Measurements from ENCODE around the gene GPC3.
"Not testable (repeated sequence)": the region's sequence is repeated elsewhere in the genome, so short reads cannot be mapped to it uniquely, and the experiment has no call there.

Gene GPC3

DNA sequence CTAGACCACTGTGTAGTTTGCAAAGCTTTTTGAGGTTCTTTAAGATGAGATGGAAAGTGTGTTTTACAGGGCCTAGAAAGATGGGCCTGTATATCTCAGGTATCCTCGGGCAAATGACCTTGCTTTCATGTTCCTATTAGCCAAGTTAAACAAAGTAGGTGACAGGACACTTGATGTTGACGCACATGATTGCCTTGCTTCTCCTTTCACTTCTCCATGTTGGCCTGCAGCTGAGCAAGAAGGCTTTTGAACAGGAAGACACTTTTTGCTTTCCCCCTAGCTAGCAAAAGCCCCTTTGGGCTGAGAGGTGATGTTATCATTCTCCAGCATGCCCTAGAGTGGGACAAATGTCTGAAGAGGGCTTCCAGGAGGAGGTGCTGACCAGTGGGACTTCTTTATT lies 202.1 kb downstream of the GPC3 start:
- DNase-seq (ENCODE audit: low read depth in 2 of 2, low spot score in 1 of 2): no peak

DNA sequence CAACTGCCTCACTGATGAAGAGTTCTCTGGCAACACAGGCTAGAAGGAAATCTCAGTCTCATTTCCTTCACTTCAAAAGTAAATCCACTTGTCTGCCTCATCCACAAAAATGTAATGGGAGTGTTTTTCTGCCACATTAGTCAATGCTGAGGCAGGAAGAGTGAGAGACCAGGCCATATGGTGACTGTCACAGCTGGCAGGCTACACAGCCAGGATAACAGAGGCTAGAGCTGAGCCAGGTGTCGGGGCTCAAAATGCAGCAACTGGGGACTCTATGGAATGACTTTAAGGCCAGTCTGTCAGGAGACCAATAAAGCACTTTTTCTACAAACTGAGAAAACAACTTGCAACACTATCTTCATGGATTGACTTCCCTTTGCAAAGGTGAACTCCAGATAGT lies 204.2 kb downstream of the GPC3 start:
- DNase-seq (ENCODE audit: low read depth in 2 of 2, low spot score in 1 of 2): no peak

DNA sequence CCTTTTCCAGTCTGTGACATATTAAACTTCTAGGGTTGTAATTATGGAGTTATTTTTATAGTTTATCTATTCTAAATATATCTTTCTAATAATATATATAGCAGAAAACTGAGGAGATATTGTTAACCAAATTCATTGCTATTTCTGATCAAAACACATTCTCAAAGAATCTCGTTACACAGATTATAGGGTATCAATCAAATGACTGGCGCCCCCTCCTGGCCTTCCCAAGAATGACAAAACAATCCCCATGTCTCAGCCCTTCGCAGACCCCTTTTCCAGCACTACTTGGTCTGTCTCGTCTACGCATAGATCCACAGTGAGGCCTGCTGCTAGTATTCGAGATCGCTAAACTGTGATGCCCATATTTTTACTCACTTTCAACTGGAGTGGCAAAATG lies 209.3 kb downstream of the GPC3 start:
- peak; percentile 2 to 10 for DNase-seq (ENCODE audit: low read depth in 2 of 2, low spot score in 1 of 2)

DNA sequence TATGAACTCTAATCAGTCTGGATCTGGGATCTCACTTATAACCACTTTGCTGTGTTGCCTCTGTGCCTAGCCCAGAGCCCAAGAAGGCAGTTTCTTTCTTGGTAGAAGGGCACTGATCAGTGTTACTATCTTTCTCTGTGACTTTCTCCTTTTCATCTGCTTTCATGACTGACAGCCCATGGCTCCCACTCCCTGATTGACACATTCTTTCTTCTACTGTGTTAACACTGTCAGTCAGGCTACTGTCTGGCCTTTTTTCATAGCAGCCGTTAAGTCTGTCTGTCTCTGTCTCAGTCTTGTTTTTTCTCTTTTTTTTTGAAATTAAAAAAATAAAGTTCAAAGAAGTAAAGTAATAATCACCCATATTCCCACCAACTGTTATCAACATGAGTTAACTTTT lies 210.6 kb downstream of the GPC3 start:
- DNase-seq (ENCODE audit: low read depth in 2 of 2, low spot score in 1 of 2): no peak

DNA sequence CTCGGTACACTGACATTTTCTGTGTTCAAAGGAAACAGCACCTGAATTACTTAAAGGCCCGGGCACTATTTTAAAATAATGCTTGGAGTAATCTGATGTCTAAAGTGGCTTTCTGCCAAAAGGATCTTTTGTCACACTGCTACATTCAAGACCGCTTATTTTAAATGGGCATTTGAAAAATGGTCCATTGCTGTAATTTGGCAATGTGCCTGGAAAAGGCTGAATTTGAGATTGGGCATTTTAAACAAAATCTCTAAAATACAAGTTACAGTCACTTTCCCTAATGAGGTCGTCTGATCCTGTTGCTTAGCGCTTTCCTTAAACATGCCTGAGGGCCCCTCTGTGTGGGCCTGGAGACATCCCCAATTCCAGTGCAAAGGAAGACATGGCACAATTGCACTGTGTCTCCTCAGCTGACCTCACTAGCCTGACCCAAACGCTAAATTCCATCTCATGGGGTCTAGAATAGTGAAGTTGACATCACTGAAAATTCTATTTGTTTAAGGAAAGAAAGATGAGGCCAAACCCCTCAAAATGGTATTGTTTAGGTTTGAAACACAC lies 214.2 kb downstream of the GPC3 start:
- DNase-seq (ENCODE audit: low read depth in 2 of 2, low spot score in 1 of 2): no peak

DNA sequence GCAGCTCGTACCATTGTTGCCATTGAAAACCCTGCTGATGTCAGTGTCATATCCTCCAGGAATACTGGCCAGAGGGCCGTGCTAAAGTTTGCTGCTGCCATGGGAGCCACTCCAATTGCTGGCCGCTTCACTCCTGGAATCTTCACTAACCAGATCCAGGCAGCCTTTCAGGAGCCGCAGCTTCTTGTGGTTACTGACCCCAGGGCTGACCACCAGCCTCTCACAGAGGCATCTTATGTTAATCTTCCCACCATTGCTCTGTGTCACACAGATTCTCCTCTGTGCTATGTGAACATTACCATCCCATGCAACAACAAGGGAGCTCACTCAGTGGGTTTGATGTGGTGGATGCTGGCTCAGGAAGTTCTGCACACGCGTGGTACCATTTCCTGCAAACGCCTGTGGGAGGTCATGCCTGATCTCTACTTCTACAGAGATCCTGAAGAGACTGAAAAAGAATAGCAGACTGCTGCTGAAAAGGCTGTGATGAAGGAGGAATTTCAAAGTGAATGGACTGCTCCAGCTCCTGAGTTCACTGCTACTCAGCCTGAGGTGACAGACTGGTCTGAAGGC lies 222.3 kb downstream of the GPC3 start:
- DNase-seq (ENCODE audit: low read depth in 2 of 2, low spot score in 1 of 2): not testable (repeated sequence)

DNA sequence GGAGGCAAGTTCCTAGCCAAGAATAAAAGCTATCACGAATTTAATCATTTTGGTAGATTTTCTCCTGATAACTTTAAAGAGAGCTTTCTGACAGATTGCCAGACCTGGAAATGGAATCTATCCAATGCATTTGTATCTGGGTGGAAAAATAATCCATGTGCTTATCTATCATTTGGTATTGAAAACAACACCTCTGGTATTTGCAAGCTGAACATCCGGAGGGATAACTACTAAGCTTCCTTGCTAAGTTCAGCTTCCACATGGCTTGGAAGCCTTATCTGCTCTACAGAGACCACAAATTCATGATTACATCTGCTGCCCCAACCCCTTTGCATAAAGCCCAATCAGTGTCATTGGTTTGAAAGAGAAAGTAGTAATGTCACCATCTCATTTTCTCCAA lies 230.7 kb downstream of the GPC3 start:
- DNase-seq (ENCODE audit: low read depth in 2 of 2, low spot score in 1 of 2): no peak

DNA sequence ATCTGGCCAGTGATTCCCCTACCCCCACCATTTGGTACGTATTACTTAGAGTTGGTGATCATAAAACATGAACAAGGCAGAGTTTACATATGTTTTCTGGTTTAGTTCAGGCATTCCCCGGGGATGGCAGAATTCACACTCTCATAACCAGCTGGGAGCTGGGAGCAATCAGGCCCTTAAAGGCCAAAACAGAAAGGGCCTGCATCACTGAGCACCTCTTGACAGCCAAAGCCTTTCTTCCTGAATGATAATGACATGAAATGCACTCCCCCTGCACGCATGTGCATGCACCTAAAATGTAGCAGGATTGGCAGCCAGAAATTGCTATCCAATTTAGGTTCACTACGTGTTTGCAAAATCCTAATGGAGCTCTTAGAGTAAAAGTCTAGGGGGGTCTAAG lies 235.4 kb downstream of the GPC3 start:
- no peak for DNase-seq (ENCODE audit: low read depth in 2 of 2, low spot score in 1 of 2)

DNA sequence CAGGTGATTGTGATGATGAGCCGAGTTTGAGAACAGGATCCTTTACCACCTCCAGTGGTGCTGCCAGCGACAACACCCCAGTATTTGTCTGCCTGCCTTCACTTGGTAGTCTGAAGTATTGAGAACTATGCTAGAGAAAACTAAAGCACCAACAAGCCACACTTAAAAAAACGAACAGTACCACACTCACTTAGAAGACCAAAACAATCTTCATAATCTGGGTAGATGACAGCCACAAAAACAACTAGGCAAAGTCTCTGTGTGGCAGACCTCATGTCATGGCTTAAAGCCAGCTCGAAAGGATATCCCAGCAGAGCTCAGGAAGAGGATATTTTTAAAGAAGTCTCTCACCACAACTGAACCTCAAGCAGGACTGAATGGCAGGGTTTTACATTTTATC lies 236.0 kb downstream of the GPC3 start:
- no peak for DNase-seq (ENCODE audit: low read depth in 2 of 2, low spot score in 1 of 2)

DNA sequence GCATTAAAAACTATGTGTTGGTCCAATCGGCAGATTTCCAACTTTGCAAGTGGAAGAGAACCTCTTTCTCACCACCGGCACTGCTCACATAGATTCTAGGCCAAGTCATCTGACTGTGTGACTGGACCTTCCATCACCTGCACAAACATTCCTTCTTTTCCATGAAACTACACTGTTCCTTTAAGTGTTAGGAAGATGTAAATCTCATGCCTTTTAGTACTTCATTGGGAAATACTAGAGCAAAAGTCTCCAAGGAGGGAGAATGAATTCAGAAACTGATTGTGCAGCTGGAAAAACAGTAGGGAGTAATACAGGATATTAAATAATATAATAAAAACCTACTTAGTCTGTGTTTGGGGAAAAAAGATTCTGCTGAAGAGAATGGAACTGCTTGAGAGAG lies 238.2 kb downstream of the GPC3 start:
- DNase-seq (ENCODE audit: low read depth in 2 of 2, low spot score in 1 of 2): no peak

DNA sequence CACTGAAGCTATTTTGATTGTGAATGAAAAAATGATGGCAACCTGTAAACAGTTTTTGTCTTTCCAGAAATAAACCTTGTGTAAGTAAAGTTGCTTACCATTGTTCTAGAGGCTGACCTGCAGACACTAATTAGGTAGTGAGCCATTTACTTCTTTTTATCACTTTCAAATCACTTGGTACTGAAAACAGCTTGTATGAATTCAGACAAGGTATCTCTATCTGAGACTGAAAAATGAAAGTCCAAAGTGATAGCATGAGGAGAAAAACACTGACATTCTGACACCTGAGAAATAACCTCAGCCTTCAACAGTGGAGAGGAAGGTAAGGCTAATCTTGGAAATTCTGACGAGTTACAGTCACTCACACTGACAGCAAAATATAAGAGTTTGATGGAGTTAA lies 238.8 kb downstream of the GPC3 start:
- no peak for DNase-seq (ENCODE audit: low read depth in 2 of 2, low spot score in 1 of 2)

DNA sequence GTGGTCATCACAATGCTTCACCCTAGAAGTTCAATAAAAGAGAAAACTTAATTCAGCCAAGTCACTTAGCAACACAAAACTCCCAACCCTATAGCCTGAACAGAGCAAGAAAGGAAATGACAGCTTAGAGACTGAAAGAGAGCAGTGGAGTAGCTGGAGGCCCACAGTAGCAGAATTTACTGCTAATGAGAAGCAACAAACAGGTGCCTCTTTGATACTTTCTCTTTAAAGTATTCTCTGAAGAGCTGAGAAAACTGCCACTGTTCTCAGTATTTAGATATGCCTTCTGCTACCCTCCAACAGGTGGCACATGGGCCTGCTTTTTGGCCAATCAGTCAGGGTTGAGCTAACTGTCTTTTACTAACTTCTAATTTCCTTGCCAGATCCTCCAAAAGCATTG lies 240.0 kb downstream of the GPC3 start:
- no peak for DNase-seq (ENCODE audit: low read depth in 2 of 2, low spot score in 1 of 2)

DNA sequence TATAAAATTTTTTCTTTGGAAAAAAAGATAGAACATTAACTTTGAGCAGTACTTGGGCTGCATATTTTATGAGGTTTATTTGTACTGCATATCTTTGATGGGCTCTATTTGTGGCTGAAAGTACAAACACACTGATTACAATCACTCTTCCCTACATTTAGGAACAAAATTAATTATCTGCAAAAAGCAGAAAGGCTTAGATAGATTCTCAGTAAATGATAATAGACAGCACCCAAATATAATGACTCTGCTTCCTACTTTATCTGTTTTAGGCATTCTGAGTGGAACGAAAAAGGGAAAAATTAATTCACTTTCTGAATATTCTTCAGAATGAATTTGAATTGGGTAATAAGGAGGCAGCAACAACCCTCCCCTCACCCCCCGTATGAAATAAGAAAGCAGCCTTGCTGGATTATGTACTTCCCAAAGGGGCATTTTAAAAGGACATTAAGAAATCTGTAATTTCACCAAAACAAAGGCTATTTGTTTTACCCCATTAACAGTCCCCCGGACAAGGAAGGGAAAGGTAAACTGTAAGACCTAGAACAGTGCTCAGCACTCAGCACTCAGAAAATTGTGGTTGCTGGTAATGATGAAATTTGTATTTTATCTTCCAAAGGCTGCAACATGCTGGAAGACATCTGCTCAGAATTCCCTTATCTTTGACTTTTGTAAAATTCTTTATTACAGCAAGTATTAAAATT lies 242.6 kb downstream of the GPC3 start:
- no peak for DNase-seq (ENCODE audit: low read depth in 2 of 2, low spot score in 1 of 2)

DNA sequence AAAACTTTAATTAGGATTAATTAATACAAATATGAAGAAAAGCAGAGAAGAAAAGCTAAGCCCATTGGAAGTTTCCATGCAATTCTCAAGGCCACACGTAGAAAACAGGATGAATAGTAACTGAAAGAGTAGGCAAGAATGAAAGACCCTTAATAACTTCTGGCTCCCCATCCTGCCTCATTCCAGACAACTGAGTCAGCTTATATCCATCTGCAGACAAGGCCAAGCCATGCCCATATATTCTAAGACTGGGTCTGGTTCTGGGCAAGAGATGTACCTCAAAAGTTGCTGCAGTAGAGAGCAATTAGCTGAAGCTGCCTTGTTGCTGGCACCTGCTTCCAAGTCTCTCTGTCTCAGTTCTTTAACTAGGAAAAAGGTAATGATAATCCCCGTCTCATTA lies 244.1 kb downstream of the GPC3 start:
- DNase-seq (ENCODE audit: low read depth in 2 of 2, low spot score in 1 of 2): no peak

DNA sequence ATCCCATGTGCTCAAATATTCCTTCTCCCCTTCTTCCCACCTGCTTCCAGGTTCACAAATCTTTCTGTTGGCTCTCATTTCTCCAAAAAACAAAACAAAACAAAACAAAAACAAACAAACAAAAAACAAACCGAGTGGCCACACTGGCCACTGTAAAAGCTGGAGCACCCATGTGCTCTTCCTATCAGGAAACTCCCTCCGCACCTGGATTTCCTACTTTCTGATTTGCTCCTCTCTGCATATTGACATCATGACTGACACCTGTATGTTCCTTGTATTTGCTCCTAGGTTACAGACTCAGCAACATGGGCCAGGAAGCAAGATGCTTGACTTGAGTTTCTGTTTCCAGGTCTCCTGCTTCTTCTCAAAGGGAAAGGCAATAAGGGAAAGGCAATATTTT lies 258.8 kb downstream of the GPC3 start:
- no peak for DNase-seq (ENCODE audit: low read depth in 2 of 2, low spot score in 1 of 2)

DNA sequence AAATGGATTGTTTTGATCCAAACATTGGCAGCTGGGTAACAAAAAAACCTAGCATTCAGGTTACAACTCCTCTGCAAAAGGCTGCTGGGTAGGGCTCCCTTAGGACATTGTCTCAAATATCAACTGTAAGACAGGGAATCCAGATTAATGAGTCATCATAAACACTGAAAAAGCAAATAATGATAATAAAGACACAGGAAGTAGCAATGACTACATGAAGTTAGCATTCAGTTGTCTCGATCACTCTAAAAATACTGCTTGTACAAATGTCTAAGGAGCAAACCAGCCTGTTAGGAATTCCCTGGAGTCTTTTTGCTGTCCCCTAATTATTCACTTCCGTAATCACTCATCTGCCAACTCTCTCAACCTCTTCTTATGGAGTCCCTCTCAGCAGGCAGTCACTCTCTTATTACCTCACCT lies 259.2 kb downstream of the GPC3 start:
- DNase-seq (ENCODE audit: low read depth in 2 of 2, low spot score in 1 of 2): no peak

DNA sequence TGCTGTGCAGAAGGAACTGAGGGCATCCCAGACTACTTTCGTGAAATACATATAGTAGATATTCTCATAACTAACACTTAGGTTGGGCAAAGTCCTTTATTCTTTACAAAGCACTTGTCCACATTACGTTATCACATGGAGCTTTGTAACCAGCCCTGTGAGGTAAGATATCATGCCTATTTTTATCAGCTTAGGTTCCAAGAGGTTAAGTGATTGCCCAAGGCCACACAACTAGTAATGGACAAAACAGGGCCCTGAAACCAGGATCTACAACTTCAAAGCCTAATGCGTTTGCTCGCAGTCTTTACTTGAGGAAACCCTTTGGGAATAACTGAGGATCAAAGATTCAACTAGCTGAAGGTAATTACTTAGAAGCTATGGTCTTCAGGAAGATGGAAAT lies 261.5 kb downstream of the GPC3 start:
- DNase-seq (ENCODE audit: low read depth in 2 of 2, low spot score in 1 of 2): no peak

DNA sequence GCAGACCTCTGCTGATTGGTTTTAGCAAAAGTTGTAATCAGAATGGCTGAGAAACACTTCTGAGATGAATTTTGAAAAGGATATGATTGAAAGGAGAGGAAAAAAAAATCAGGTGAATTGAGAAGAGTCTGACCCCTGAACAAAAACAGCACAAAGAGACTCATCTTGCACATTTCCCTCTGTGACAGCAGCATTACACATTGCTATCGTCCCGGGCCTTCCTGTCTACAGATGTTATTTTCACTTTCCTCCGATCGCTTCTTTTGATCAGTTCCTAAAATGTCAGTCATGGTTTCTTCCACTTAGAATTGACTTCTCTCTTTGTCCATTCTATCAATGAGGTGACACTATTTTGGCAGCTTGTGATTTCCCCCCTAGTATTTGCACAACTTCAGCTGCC lies 262.6 kb downstream of the GPC3 start:
- DNase-seq (ENCODE audit: low read depth in 2 of 2, low spot score in 1 of 2): no peak

DNA sequence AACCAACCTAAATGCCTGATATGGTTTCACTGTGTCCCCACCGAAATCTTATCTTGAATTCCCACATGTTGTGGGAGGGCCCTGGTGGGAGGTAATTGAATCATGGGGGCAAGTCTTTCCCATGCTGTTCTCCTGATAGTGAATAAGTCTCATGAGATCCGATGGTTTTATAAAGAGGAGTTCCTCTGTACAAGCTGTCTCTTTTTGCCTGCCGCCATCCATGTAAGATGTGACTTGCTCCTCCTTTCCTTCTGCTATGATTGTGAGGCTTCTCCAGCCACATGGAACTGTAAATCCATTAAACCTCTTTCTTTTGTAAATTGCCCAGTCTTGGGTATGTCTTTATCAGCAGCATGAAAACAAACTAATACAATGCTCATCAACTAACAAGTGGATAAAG lies 265.1 kb downstream of the GPC3 start:
- not testable (repeated sequence) for DNase-seq (ENCODE audit: low read depth in 2 of 2, low spot score in 1 of 2)

DNA sequence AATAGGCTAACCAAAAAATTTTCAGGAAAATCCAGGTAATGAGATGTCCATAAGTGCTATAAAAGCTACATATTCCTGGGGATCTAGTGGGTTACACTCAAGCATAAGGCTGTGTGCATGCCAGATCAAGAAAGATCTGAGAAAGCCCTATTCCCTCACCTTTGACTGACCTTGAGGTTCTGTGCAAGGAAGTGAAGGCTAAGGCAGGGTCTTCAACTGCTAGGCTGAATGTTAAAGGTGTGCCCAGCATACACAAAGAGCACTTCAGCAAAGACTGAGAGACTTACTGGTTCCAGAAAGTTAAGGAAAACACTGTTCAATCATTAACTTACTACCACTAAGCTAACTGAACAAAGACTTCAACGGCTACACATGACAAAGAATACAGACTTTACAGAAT lies 269.7 kb downstream of the GPC3 start:
- no peak for DNase-seq (ENCODE audit: low read depth in 2 of 2, low spot score in 1 of 2)

DNA sequence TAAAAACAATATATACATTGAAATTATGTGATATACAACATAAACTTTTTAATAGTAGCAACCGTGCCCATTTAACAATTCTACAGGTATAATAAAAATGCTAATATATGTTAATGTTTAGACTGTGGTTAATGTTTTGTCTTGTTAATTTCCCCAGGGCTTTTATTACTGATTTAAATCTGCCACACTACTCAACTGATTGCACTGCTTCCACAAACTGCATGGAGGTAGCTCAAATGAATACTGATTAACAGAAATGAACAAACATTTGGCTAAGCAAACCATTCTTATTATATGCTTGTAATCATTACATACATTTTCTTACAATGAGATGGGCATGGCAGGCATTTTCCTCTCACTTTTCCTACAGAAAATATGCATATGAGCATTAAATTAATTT lies 275.9 kb downstream of the GPC3 start:
- no peak for DNase-seq (ENCODE audit: low read depth in 2 of 2, low spot score in 1 of 2)

DNA sequence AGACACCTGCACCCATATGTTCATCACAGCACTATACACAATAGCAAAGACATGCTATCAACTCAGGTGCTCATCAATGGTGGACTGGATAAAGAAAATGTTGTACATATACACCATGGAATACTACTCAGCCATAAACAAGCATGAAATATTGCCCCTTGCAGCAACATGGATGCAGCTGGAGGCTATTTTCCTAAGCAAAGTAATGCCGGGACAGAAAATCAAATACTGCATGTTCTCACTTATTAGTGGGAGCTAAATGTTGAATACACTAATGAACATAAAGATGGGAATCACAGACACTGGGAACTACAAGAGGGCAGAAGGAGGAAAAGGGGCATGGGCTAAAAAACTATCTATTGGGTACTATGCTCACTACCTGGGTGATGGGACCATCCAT lies 278.5 kb downstream of the GPC3 start:
- DNase-seq (ENCODE audit: low read depth in 2 of 2, low spot score in 1 of 2): no peak

DNA sequence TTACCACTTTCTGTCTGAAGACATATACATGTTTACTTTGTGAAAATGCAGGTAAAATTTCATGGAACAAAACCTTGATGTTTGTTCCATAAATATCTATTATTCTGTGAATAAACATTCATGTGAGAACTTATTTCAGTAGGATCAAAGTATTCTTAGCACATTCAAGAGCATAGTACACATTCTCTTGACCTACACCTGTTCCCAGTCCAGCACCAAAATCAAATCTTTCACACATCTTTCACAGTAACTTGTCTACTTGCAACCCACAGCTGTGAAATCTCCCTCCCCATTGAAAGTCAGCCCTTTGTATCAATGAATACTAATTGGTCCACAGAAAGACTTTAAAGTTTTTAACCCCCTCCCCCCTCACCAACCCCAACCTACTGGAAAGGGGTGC lies 283.2 kb downstream of the GPC3 start:
- no peak for DNase-seq (ENCODE audit: low read depth in 2 of 2, low spot score in 1 of 2)

Data from stimulated activated CD8-positive, alpha-beta memory T cell treated with anti-CD3 and anti-CD28 coated beads, Interleukin-4, amount 100 ng/mL, for 4 hours (primary cell).